Right renal pelvis (tissue), 4 donors: ENCODE data around the gene IL20RA. TPM values are rescaled to one million over a fixed set of nuclear protein-coding genes. Genes with fewer than 3 reads are reported as not detected.
"Not testable (repeated sequence)": the region's sequence is repeated elsewhere in the genome, so short reads cannot be mapped to it uniquely, and the experiment has no call there.

ENCODE experiments used
- DNase-seq, 4 donors: peaks; one replicate each; pipeline ENCODE4 v3.0.0-alpha.2; 2013; ENCODE audit warnings: low read depth in 4 of 4, low spot score in 3 of 4, missing footprints in 1 of 4
- polyA plus RNA-seq, 4 donors: library from polyadenylated mRNA; unstranded; fragments of 120-200 nt; gene quantifications; one replicate each; pipeline ENCODE4 v1.2.1, GENCODE V29; 2013; ENCODE audit not compliant: insufficient read length in 4 of 4

IL20RA gene
- polyA plus RNA-seq = 1 to 10 TPM in 3 of 4 donors, under 1 TPM in 1; 0.98 to 1.5 (median 1.4) TPM

GRCh38 chr6:137044366-137045221, at the start of gene IL20RA:
TSS of gene IL20RA (minus strand) at chr6:137044965. CDS start at chr6:137044728, 237 bp downstream.
- DNase-seq = peak in 2 of 4 donors; percentile 20 to 32

- DNase-seq = no peak
Measured at GRCh38 chr6:137093183-137094069, 48.7 kb upstream of the IL20RA start.

- DNase-seq = no peak
Measured at GRCh38 chr6:137092018-137092417, 47.3 kb upstream of the IL20RA start.

- no peak for DNase-seq
Measured at GRCh38 chr6:137089305-137089704, 44.5 kb upstream of the IL20RA start.

GRCh38 chr6:137087902-137088301, 43.1 kb upstream of the IL20RA start:
- no peak for DNase-seq

GRCh38 chr6:137086031-137086430, 41.3 kb upstream of the IL20RA start:
- no peak for DNase-seq

GRCh38 chr6:137084865-137085617, 40.3 kb upstream of the IL20RA start:
- no peak for DNase-seq

- DNase-seq = no peak
Measured at GRCh38 chr6:137084090-137084489, 39.3 kb upstream of the IL20RA start.

GRCh38 chr6:137081997-137082396, 37.2 kb upstream of the IL20RA start:
- no peak for DNase-seq

GRCh38 chr6:137080711-137081110, 35.9 kb upstream of the IL20RA start:
- no peak for DNase-seq

GRCh38 chr6:137076277-137077068, 31.7 kb upstream of the IL20RA start:
- peak; percentile 31 to 58 (median 46) for DNase-seq

GRCh38 chr6:137075790-137076189, 31.0 kb upstream of the IL20RA start:
- DNase-seq = not testable (repeated sequence)

- DNase-seq = no peak
Measured at GRCh38 chr6:137070303-137070702, 25.5 kb upstream of the IL20RA start.

GRCh38 chr6:137067399-137067798, 22.6 kb upstream of the IL20RA start:
- no peak for DNase-seq

- no peak for DNase-seq
Measured at GRCh38 chr6:137058037-137058436, 13.3 kb upstream of the IL20RA start.

- DNase-seq = no peak
Measured at GRCh38 chr6:137056121-137056880, 11.5 kb upstream of the IL20RA start.

GRCh38 chr6:137051790-137052472, 7.2 kb upstream of the IL20RA start:
- no peak for DNase-seq

GRCh38 chr6:137049095-137049494, 4.3 kb upstream of the IL20RA start:
- no peak for DNase-seq
